ENCODE measurements around the gene TCF7L1. TPM values are rescaled to one million over a fixed set of nuclear protein-coding genes. Genes with fewer than 3 reads are reported as not detected.

The TCF7L1 gene
- total RNA-seq, 2 experiments from 2014 or later = 0.07 TPM; not detected in 1

GRCh38 chr2:85178980-85179411 is 45.8 kb downstream of the TCF7L1 start:
- ChIA-PET CTCF (interaction anchor here (0.5 to 0.8 kb wide), 4 partner anchors 14 to 682 kb away, joined by 3 to 5 read pairs (median 4); no protein-coding TSS in a partner anchor), POLR2A (no interaction called here)
- Mint-ChIP-seq H3K36me3 (ENCODE audit: low read depth) (no peaks in the 10 kb centered on the region), H3K27ac (no peak overlapping the region), H3K27me3 (peaks cover 9% of the 10 kb centered on the region), H3K4me1 (no peaks in the 10 kb centered on the region), H3K9me3 (ENCODE audit: low read depth) (no peaks in the 10 kb centered on the region), H3K4me3 (no peak overlapping the region)
- DNase-seq (no peak), ATAC-seq (no peak)
- intact Hi-C loops (cut with DNase I, micrococcal nuclease) = no loop called here

GRCh38 chr2:85179541-85179940 is 46.3 kb downstream of the TCF7L1 start:
- Mint-ChIP-seq H3K4me1 (no peaks in the 10 kb centered on the region), H3K9me3 (ENCODE audit: low read depth) (no peaks in the 10 kb centered on the region), H3K4me3 (no peak overlapping the region), H3K27ac (no peak overlapping the region), H3K27me3 (peaks cover 9% of the 10 kb centered on the region), H3K36me3 (ENCODE audit: low read depth) (no peaks in the 10 kb centered on the region)
- DNase-seq (no peak), ATAC-seq (no peak)
- POLR2A ChIA-PET = no interaction called here
- intact Hi-C loops (cut with DNase I, micrococcal nuclease) = no loop called here
- CTCF ChIA-PET = interaction anchor here (0.6 to 0.8 kb wide), 2 partner anchors 64 kb away, joined by 3 read pairs; no protein-coding TSS in a partner anchor

GRCh38 chr2:85180322-85181133 is 47.3 kb downstream of the TCF7L1 start:
- Mint-ChIP-seq H3K27me3 (peaks cover 7% of the 10 kb centered on the region), H3K4me3 (no peak overlapping the region), H3K9me3 (ENCODE audit: low read depth) (no peaks in the 10 kb centered on the region), H3K4me1 (no peaks in the 10 kb centered on the region), H3K36me3 (ENCODE audit: low read depth) (no peaks in the 10 kb centered on the region), H3K27ac (no peak overlapping the region)
- ChIA-PET CTCF (interaction anchor here (0.5 kb wide), 1 partner anchor 122 kb away, joined by 4 read pairs; no protein-coding TSS in a partner anchor), POLR2A (no interaction called here)
- ATAC-seq = no peak
- intact Hi-C loops (cut with DNase I, micrococcal nuclease) = no loop called here
- no peak for DNase-seq

- Mint-ChIP-seq H3K4me1 (no peaks in the 10 kb centered on the region), H3K27ac (no peak overlapping the region), H3K36me3 (ENCODE audit: low read depth) (no peaks in the 10 kb centered on the region), H3K9me3 (ENCODE audit: low read depth) (no peaks in the 10 kb centered on the region), H3K27me3 (peaks cover 5% of the 10 kb centered on the region), H3K4me3 (no peak overlapping the region)
- ATAC-seq = no peak
- ChIA-PET CTCF (interaction anchor here (0.5 kb wide), 1 partner anchor 122 kb away, joined by 4 read pairs; no protein-coding TSS in a partner anchor), POLR2A (no interaction called here)
- intact Hi-C loops (cut with DNase I, micrococcal nuclease) = no loop called here
- no peak for DNase-seq
Observed at GRCh38 chr2:85181134-85181631, 48.0 kb downstream of the TCF7L1 start.

GRCh38 chr2:85181844-85182456 is 48.8 kb downstream of the TCF7L1 start:
- ATAC-seq (no peak), DNase-seq (no peak)
- intact Hi-C loops (cut with DNase I, micrococcal nuclease) = no loop called here
- ChIA-PET CTCF (interaction anchor here (0.7 to 1.0 kb wide), 2 partner anchors 10 to 92 kb away, joined by 3 to 6 read pairs; no protein-coding TSS in a partner anchor), POLR2A (no interaction called here)
- H3K27me3 Mint-ChIP-seq = peaks cover 2% of the 10 kb centered on the region
- H3K36me3 Mint-ChIP-seq (ENCODE audit: low read depth) = no peaks in the 10 kb centered on the region
- H3K9me3 Mint-ChIP-seq (ENCODE audit: low read depth) = no peaks in the 10 kb centered on the region
- no peak overlapping the region for H3K27ac Mint-ChIP-seq
- H3K4me3 Mint-ChIP-seq = no peak overlapping the region
- no peaks in the 10 kb centered on the region for H3K4me1 Mint-ChIP-seq

- POLR2A ChIA-PET = no interaction called here
- ATAC-seq = no peak
Observed at GRCh38 chr2:85183076-85183475, 49.9 kb downstream of the TCF7L1 start.

GRCh38 chr2:85183479-85183878 is 50.3 kb downstream of the TCF7L1 start:
- DNase-seq = no peak
- Mint-ChIP-seq H3K4me1 (no peaks in the 10 kb centered on the region), H3K4me3 (no peak overlapping the region), H3K27ac (no peak overlapping the region), H3K36me3 (ENCODE audit: low read depth) (no peaks in the 10 kb centered on the region), H3K27me3 (peaks cover 2% of the 10 kb centered on the region), H3K9me3 (ENCODE audit: low read depth) (no peaks in the 10 kb centered on the region)
- intact Hi-C loops (cut with DNase I, micrococcal nuclease) = no loop called here
- ChIA-PET CTCF (interaction anchor here (0.7 to 1.9 kb wide), 3 partner anchors 40 to 80 kb away, joined by 3 to 4 read pairs (median 3); no protein-coding TSS in a partner anchor), POLR2A (no interaction called here)
- no peak for ATAC-seq

More at GRCh38 chr2:85183076-85183475, 49.9 kb downstream of the TCF7L1 start:
- Mint-ChIP-seq H3K27me3 (peaks cover 2% of the 10 kb centered on the region), H3K9me3 (ENCODE audit: low read depth) (no peaks in the 10 kb centered on the region), H3K27ac (no peak overlapping the region), H3K4me3 (no peak overlapping the region), H3K36me3 (ENCODE audit: low read depth) (no peaks in the 10 kb centered on the region), H3K4me1 (no peaks in the 10 kb centered on the region)
- intact Hi-C loops (cut with DNase I, micrococcal nuclease) = no loop called here
- CTCF ChIA-PET = interaction anchor here (0.7 to 1.1 kb wide), 3 partner anchors 8 to 80 kb away, joined by 3 to 6 read pairs (median 3); no protein-coding TSS in a partner anchor
- no peak for DNase-seq

- CTCF ChIA-PET = interaction anchor here (0.6 to 1.9 kb wide), 3 partner anchors 15 to 109 kb away, joined by 3 to 4 read pairs (median 4); no protein-coding TSS in a partner anchor
- POLR2A ChIA-PET = no interaction called here
- ATAC-seq = no peak
- H3K27ac Mint-ChIP-seq = no peak overlapping the region
- no peak overlapping the region for H3K4me3 Mint-ChIP-seq
- no peaks in the 10 kb centered on the region for H3K4me1 Mint-ChIP-seq
- no peaks in the 10 kb centered on the region for H3K9me3 Mint-ChIP-seq (ENCODE audit: low read depth)
- peaks cover 2% of the 10 kb centered on the region for H3K27me3 Mint-ChIP-seq
- no peak for DNase-seq
- intact Hi-C loops (cut with DNase I, micrococcal nuclease) = no loop called here
- H3K36me3 Mint-ChIP-seq (ENCODE audit: low read depth) = no peaks in the 10 kb centered on the region
Observed at GRCh38 chr2:85184231-85184630, 51.0 kb downstream of the TCF7L1 start.

GRCh38 chr2:85184990-85185389 is 51.8 kb downstream of the TCF7L1 start:
- intact Hi-C loops (cut with DNase I, micrococcal nuclease) = loop anchor here in 1 of 2 experiments (5.0 kb wide), 1 partner anchor 102 kb away; no protein-coding TSS in a partner anchor
- CTCF ChIA-PET = interaction anchor here (0.6 to 1.9 kb wide), 8 partner anchors 9 to 119 kb away, joined by 3 to 5 read pairs (median 4); no protein-coding TSS in a partner anchor
- no peak overlapping the region for H3K4me3 Mint-ChIP-seq
- no peaks in the 10 kb centered on the region for H3K4me1 Mint-ChIP-seq
- H3K9me3 Mint-ChIP-seq (ENCODE audit: low read depth) = no peaks in the 10 kb centered on the region
- H3K36me3 Mint-ChIP-seq (ENCODE audit: low read depth) = no peaks in the 10 kb centered on the region
- H3K27ac Mint-ChIP-seq = no peak overlapping the region
- no peak for ATAC-seq
- no peak for DNase-seq
- H3K27me3 Mint-ChIP-seq = peaks cover 2% of the 10 kb centered on the region
- POLR2A ChIA-PET = no interaction called here

- ATAC-seq = no peak
- intact Hi-C loops (cut with DNase I, micrococcal nuclease) = loop anchor here in 1 of 2 experiments (5.0 kb wide), 1 partner anchor 102 kb away; no protein-coding TSS in a partner anchor
Observed at GRCh38 chr2:85185431-85185940, 52.3 kb downstream of the TCF7L1 start.

GRCh38 chr2:85187069-85187468 is 53.9 kb downstream of the TCF7L1 start:
- ChIA-PET CTCF (interaction anchor here (1.0 to 1.7 kb wide), 2 partner anchors 11 to 113 kb away, joined by 3 to 5 read pairs; no protein-coding TSS in a partner anchor), POLR2A (no interaction called here)
- ATAC-seq = no peak

More at GRCh38 chr2:85185431-85185940, 52.3 kb downstream of the TCF7L1 start:
- ChIA-PET CTCF (interaction anchor here (0.6 to 1.9 kb wide), 16 partner anchors 9 to 120 kb away, joined by 3 to 5 read pairs (median 3); no protein-coding TSS in a partner anchor), POLR2A (no interaction called here)
- DNase-seq = no peak
- no peaks in the 10 kb centered on the region for H3K4me1 Mint-ChIP-seq
- no peaks in the 10 kb centered on the region for H3K36me3 Mint-ChIP-seq (ENCODE audit: low read depth)
- no peak overlapping the region for H3K4me3 Mint-ChIP-seq
- H3K27me3 Mint-ChIP-seq = no peaks in the 10 kb centered on the region
- H3K27ac Mint-ChIP-seq = no peak overlapping the region
- no peaks in the 10 kb centered on the region for H3K9me3 Mint-ChIP-seq (ENCODE audit: low read depth)

More at GRCh38 chr2:85187069-85187468, 53.9 kb downstream of the TCF7L1 start:
- no peaks in the 10 kb centered on the region for H3K36me3 Mint-ChIP-seq (ENCODE audit: low read depth)
- no peak overlapping the region for H3K27ac Mint-ChIP-seq
- intact Hi-C loops (cut with DNase I, micrococcal nuclease) = loop anchor here in 1 of 2 experiments (5.0 kb wide), 1 partner anchor 100 kb away; no protein-coding TSS in a partner anchor
- DNase-seq = no peak
- no peak overlapping the region for H3K4me3 Mint-ChIP-seq
- H3K4me1 Mint-ChIP-seq = no peaks in the 10 kb centered on the region
- H3K9me3 Mint-ChIP-seq (ENCODE audit: low read depth) = no peaks in the 10 kb centered on the region
- no peaks in the 10 kb centered on the region for H3K27me3 Mint-ChIP-seq

All from activated CD4-positive, alpha-beta T cell treated with anti-CD3 and anti-CD28 coated beads for 36 hours (primary cell).